ENCODE data around the gene CARD16.

DNA sequence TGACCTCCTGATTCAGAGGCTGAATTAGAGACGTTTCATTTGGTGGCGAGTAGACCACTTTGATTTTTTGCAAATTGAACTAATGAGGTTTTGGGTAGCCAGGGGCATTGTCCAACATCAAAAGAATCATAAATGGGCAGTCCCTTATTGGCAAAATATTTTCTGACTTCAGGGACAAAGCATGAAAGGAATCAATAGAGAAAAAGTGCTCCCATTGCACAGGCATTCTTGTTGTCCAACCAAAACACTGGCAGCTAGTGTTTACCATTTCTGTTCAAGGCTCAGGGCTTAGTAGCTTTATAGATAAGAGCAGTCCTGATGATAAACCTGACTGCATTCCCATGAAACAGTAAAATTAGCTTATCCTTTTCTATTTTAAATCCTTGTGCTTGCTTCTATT lies 6.4 kb upstream of the CARD16 start:
- TF ChIP-seq CBX8 (IDR thresholded peaks at IDR 0.05): no peak
- TF ChIP-seq, protein P1, sequence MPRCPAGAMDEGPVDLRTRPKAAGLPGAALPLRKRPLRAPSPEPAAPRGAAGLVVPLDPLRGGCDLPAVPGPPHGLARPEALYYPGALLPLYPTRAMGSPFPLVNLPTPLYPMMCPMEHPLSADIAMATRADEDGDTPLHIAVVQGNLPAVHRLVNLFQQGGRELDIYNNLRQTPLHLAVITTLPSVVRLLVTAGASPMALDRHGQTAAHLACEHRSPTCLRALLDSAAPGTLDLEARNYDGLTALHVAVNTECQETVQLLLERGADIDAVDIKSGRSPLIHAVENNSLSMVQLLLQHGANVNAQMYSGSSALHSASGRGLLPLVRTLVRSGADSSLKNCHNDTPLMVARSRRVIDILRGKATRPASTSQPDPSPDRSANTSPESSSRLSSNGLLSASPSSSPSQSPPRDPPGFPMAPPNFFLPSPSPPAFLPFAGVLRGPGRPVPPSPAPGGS (IDR thresholded peaks at IDR 0.05): no peak
- no peak for TF ChIP-seq ATOH8 (CRISPR knock-in tag; IDR thresholded peaks at IDR 0.05; ENCODE audit: low read depth)
- no peak for TF ChIP-seq SMC3 (IDR thresholded peaks at IDR 0.05)
- TF ChIP-seq KDM1A (IDR thresholded peaks at IDR 0.05; ENCODE audit: low read depth): no peak
- TF ChIP-seq, protein P2, sequence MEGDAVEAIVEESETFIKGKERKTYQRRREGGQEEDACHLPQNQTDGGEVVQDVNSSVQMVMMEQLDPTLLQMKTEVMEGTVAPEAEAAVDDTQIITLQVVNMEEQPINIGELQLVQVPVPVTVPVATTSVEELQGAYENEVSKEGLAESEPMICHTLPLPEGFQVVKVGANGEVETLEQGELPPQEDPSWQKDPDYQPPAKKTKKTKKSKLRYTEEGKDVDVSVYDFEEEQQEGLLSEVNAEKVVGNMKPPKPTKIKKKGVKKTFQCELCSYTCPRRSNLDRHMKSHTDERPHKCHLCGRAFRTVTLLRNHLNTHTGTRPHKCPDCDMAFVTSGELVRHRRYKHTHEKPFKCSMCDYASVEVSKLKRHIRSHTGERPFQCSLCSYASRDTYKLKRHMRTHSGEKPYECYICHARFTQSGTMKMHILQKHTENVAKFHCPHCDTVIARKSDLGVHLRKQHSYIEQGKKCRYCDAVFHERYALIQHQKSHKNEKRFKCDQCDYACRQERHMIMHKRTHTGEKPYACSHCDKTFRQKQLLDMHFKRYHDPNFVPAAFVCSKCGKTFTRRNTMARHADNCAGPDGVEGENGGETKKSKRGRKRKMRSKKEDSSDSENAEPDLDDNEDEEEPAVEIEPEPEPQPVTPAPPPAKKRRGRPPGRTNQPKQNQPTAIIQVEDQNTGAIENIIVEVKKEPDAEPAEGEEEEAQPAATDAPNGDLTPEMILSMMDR (IDR thresholded peaks at IDR 0.05): no peak
- no peak for TF ChIP-seq HDAC2 (IDR thresholded peaks at IDR 0.05)
- no peak for TF ChIP-seq RAD21 (conservative IDR thresholded peaks at IDR 0.05 in 1 of 2, IDR thresholded peaks at IDR 0.05 in 1 of 2)
- no peak for TF ChIP-seq POLR2A (IDR thresholded peaks at IDR 0.05; ENCODE audit: low read length)
- no peak for TF ChIP-seq RFX5 (IDR thresholded peaks at IDR 0.05)
- no peak for TF ChIP-seq REST (IDR thresholded peaks at IDR 0.05)
- no peak for TF ChIP-seq CEBPB (IDR thresholded peaks at IDR 0.05)

All from A549 (cell line).